ENCODE measurements around the gene UBE2D2. TPM values are rescaled to one million over a fixed set of nuclear protein-coding genes. Genes with fewer than 3 reads are reported as not detected.

Gene UBE2D2
- polyA plus RNA-seq, 6 donors from 2014 or later, result 374 to 562 (median 427) TPM

GRCh38 chr5:139552893-139553575, 8.1 kb upstream of the UBE2D2 start:
- Mint-ChIP-seq H3K36me3 (no peaks in the 10 kb centered on the region), H3K27me3 (no peaks in the 10 kb centered on the region), H3K27ac (peak overlapping the region in 1 of 6 donors; percentile 20), H3K4me3 (no peak overlapping the region), H3K9me3 (peaks cover 0 to 5% (median 0%) of the 10 kb centered on the region in 7 donors), H3K4me1 (peaks cover 3 to 15% (median 13%) of the 10 kb centered on the region in 3 donors)
- DNase-seq (no peak), ATAC-seq (ENCODE audit: low read depth in 2 of 2) (peak; percentile 46 to 52)

GRCh38 chr5:139554264-139554663, 6.9 kb upstream of the UBE2D2 start:
- no peak overlapping the region for H3K4me3 Mint-ChIP-seq
- no peaks in the 10 kb centered on the region for H3K36me3 Mint-ChIP-seq
- peaks cover 3 to 9% (median 6%) of the 10 kb centered on the region in 3 donors for H3K4me1 Mint-ChIP-seq
- no peaks in the 10 kb centered on the region for H3K27me3 Mint-ChIP-seq
- no peak for ATAC-seq (ENCODE audit: low read depth in 2 of 2)
- H3K9me3 Mint-ChIP-seq, result peaks cover 0 to 5% (median 0%) of the 10 kb centered on the region in 7 donors
- no peak for DNase-seq
- no peak overlapping the region for H3K27ac Mint-ChIP-seq

GRCh38 chr5:139557811-139558210, 3.3 kb upstream of the UBE2D2 start:
- no peak for ATAC-seq (ENCODE audit: low read depth in 2 of 2)
- Mint-ChIP-seq H3K4me1 (peaks cover 9 to 18% (median 14%) of the 10 kb centered on the region in 3 donors), H3K4me3 (no peak overlapping the region), H3K36me3 (no peaks in the 10 kb centered on the region), H3K27ac (no peak overlapping the region), H3K9me3 (no peaks in the 10 kb centered on the region), H3K27me3 (no peaks in the 10 kb centered on the region)
- no peak for DNase-seq

- H3K27me3 Mint-ChIP-seq, result no peaks in the 10 kb centered on the region
- peak overlapping the region; percentile 74 to 97 (median 94) for H3K27ac Mint-ChIP-seq
- H3K4me1 Mint-ChIP-seq, result peaks cover 26 to 56% (median 39%) of the 10 kb centered on the region in 3 donors
- H3K9me3 Mint-ChIP-seq, result no peaks in the 10 kb centered on the region
- H3K36me3 Mint-ChIP-seq, result no peaks in the 10 kb centered on the region
- ATAC-seq (ENCODE audit: low read depth in 2 of 2) (peak; percentile 4 to 9), DNase-seq (no peak)
- H3K4me3 Mint-ChIP-seq, result peak overlapping the region; percentile 89 to 100 (median 94)
Observed at GRCh38 chr5:139561655-139562451, 714 bp downstream of the UBE2D2 start.

- Mint-ChIP-seq H3K36me3 (no peaks in the 10 kb centered on the region), H3K27me3 (no peaks in the 10 kb centered on the region), H3K4me3 (peak overlapping the region; percentile 89 to 100 (median 94)), H3K4me1 (peaks cover 29 to 66% (median 44%) of the 10 kb centered on the region in 3 donors), H3K27ac (peak overlapping the region in 5 of 6 donors; percentile 9 to 97 (median 89)), H3K9me3 (no peaks in the 10 kb centered on the region)
- DNase-seq (no peak), ATAC-seq (ENCODE audit: low read depth in 2 of 2) (no peak)
Observed at GRCh38 chr5:139562847-139563246, 1.7 kb downstream of the UBE2D2 start.

- H3K36me3 Mint-ChIP-seq, result no peaks in the 10 kb centered on the region
- H3K4me3 Mint-ChIP-seq, result peak overlapping the region; percentile 74 to 99 (median 84)
- peaks cover 37 to 89% (median 67%) of the 10 kb centered on the region in 3 donors for H3K4me1 Mint-ChIP-seq
- no peaks in the 10 kb centered on the region for H3K9me3 Mint-ChIP-seq
- peak overlapping the region; percentile 77 to 95 (median 86) for H3K27ac Mint-ChIP-seq
- ATAC-seq (ENCODE audit: low read depth in 2 of 2) (peak; percentile 65 to 67), DNase-seq (peak; percentile 80)
- no peaks in the 10 kb centered on the region for H3K27me3 Mint-ChIP-seq
Observed at GRCh38 chr5:139565411-139566305, 4.5 kb downstream of the UBE2D2 start.

GRCh38 chr5:139566611-139567010, 5.5 kb downstream of the UBE2D2 start:
- no peaks in the 10 kb centered on the region for H3K27me3 Mint-ChIP-seq
- peak overlapping the region in 5 of 6 donors; percentile 54 to 95 (median 86) for H3K27ac Mint-ChIP-seq
- no peaks in the 10 kb centered on the region for H3K9me3 Mint-ChIP-seq
- H3K36me3 Mint-ChIP-seq, result peaks cover 0 to 4% of the 10 kb centered on the region in 2 donors
- DNase-seq (no peak), ATAC-seq (ENCODE audit: low read depth in 2 of 2) (no peak)
- peaks cover 37 to 94% (median 75%) of the 10 kb centered on the region in 3 donors for H3K4me1 Mint-ChIP-seq
- H3K4me3 Mint-ChIP-seq, result peak overlapping the region; percentile 24 to 99 (median 77)

GRCh38 chr5:139569270-139569955, 8.3 kb downstream of the UBE2D2 start:
- peak overlapping the region; percentile 17 to 95 (median 54) for H3K27ac Mint-ChIP-seq
- H3K36me3 Mint-ChIP-seq, result peaks cover 0 to 5% of the 10 kb centered on the region in 2 donors
- no peak for DNase-seq
- peak overlapping the region in 7 of 8 donors; percentile 29 to 99 (median 61) for H3K4me3 Mint-ChIP-seq
- no peak for ATAC-seq (ENCODE audit: low read depth in 2 of 2)
- H3K9me3 Mint-ChIP-seq, result no peaks in the 10 kb centered on the region
- peaks cover 37 to 88% (median 71%) of the 10 kb centered on the region in 3 donors for H3K4me1 Mint-ChIP-seq
- H3K27me3 Mint-ChIP-seq, result no peaks in the 10 kb centered on the region

GRCh38 chr5:139571543-139571942, 10.4 kb downstream of the UBE2D2 start:
- H3K36me3 Mint-ChIP-seq, result peaks cover 0 to 5% of the 10 kb centered on the region in 2 donors
- peak overlapping the region; percentile 45 to 88 (median 62) for H3K4me3 Mint-ChIP-seq
- DNase-seq (no peak), ATAC-seq (ENCODE audit: low read depth in 2 of 2) (no peak)
- H3K9me3 Mint-ChIP-seq, result no peaks in the 10 kb centered on the region
- peak overlapping the region; percentile 82 to 94 (median 88) for H3K27ac Mint-ChIP-seq
- H3K4me1 Mint-ChIP-seq, result peaks cover 36 to 87% (median 70%) of the 10 kb centered on the region in 3 donors
- H3K27me3 Mint-ChIP-seq, result no peaks in the 10 kb centered on the region

GRCh38 chr5:139571966-139572365, 10.8 kb downstream of the UBE2D2 start:
- DNase-seq (no peak), ATAC-seq (ENCODE audit: low read depth in 2 of 2) (no peak)
- Mint-ChIP-seq H3K4me3 (peak overlapping the region in 7 of 8 donors; percentile 45 to 88 (median 57)), H3K9me3 (no peaks in the 10 kb centered on the region), H3K4me1 (peaks cover 38 to 87% (median 71%) of the 10 kb centered on the region in 3 donors), H3K27me3 (no peaks in the 10 kb centered on the region), H3K36me3 (peaks cover 0 to 5% of the 10 kb centered on the region in 2 donors), H3K27ac (peak overlapping the region; percentile 82 to 94 (median 91))

- DNase-seq (peak; percentile 39), ATAC-seq (ENCODE audit: low read depth in 2 of 2) (peak; percentile 68 to 72)
- peaks cover 0 to 5% of the 10 kb centered on the region in 2 donors for H3K36me3 Mint-ChIP-seq
- peak overlapping the region in 4 of 8 donors; percentile 0 to 39 (median 18) for H3K4me3 Mint-ChIP-seq
- H3K9me3 Mint-ChIP-seq, result no peaks in the 10 kb centered on the region
- H3K27ac Mint-ChIP-seq, result peak overlapping the region in 4 of 6 donors; percentile 20 to 85 (median 68)
- no peaks in the 10 kb centered on the region for H3K27me3 Mint-ChIP-seq
- H3K4me1 Mint-ChIP-seq, result peaks cover 44 to 85% (median 73%) of the 10 kb centered on the region in 3 donors
Observed at GRCh38 chr5:139574641-139575312, 13.6 kb downstream of the UBE2D2 start.

GRCh38 chr5:139575313-139575646, 14.1 kb downstream of the UBE2D2 start:
- H3K36me3 Mint-ChIP-seq, result peaks cover 0 to 5% of the 10 kb centered on the region in 2 donors
- no peak for DNase-seq
- peaks cover 46 to 85% (median 73%) of the 10 kb centered on the region in 3 donors for H3K4me1 Mint-ChIP-seq
- H3K27me3 Mint-ChIP-seq, result no peaks in the 10 kb centered on the region
- no peak for ATAC-seq (ENCODE audit: low read depth in 2 of 2)
- H3K27ac Mint-ChIP-seq, result peak overlapping the region in 3 of 6 donors; percentile 5 to 72 (median 49)
- no peaks in the 10 kb centered on the region for H3K9me3 Mint-ChIP-seq
- H3K4me3 Mint-ChIP-seq, result peak overlapping the region in 2 of 8 donors; percentile 28 to 59

Measured in naive B cell (primary cell).